ENCODE data around the gene POLR2L. TPM values are rescaled to one million over a fixed set of nuclear protein-coding genes. Genes with fewer than 3 reads are reported as not detected.
A peak's percentile ranks its signal among the peaks of the same experiment; 100 is the strongest.

Gene POLR2L
- total and polyA plus RNA-seq, 2 of the 13 experiments (the other 11 are each of a cell fraction or from before 2014, with no cell fraction given), result 104 to 114 TPM

GRCh38 chr11:819943-820649, 22.2 kb downstream of the POLR2L start (continued):
- no peak for TF ChIP-seq MYNN (CRISPR knock-in tag; IDR thresholded peaks at IDR 0.05; ENCODE audit: low read depth)
- TF ChIP-seq STAT5B (CRISPR knock-in tag; IDR thresholded peaks at IDR 0.05), result no peak
- TF ChIP-seq, protein P1, sequence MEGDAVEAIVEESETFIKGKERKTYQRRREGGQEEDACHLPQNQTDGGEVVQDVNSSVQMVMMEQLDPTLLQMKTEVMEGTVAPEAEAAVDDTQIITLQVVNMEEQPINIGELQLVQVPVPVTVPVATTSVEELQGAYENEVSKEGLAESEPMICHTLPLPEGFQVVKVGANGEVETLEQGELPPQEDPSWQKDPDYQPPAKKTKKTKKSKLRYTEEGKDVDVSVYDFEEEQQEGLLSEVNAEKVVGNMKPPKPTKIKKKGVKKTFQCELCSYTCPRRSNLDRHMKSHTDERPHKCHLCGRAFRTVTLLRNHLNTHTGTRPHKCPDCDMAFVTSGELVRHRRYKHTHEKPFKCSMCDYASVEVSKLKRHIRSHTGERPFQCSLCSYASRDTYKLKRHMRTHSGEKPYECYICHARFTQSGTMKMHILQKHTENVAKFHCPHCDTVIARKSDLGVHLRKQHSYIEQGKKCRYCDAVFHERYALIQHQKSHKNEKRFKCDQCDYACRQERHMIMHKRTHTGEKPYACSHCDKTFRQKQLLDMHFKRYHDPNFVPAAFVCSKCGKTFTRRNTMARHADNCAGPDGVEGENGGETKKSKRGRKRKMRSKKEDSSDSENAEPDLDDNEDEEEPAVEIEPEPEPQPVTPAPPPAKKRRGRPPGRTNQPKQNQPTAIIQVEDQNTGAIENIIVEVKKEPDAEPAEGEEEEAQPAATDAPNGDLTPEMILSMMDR (CRISPR knock-in tag; IDR thresholded peaks at IDR 0.05), result no peak
- no peak; the same call in 1 of the 2 replicates for TF ChIP-seq ZNF574 (CRISPR knock-in tag; IDR thresholded peaks at IDR 0.05)
- no peak for TF ChIP-seq SIN3B (IDR thresholded peaks at IDR 0.05; ENCODE audit: low read length)
- no peak for TF ChIP-seq ZSCAN30 (CRISPR knock-in tag; IDR thresholded peaks at IDR 0.05)
- TF ChIP-seq ZNF44 (CRISPR knock-in tag; IDR thresholded peaks at IDR 0.05), result no peak
- TF ChIP-seq ARID4A (CRISPR knock-in tag; IDR thresholded peaks at IDR 0.05; ENCODE audit: borderline replicate concordance), result no peak; the same call in none of the 2 replicates
- TF ChIP-seq AFF4 (CRISPR knock-in tag; IDR thresholded peaks at IDR 0.05), result no peak
- TF ChIP-seq ZNF543 (CRISPR knock-in tag; IDR thresholded peaks at IDR 0.05), result no peak
- no peak for TF ChIP-seq NR2F1 (CRISPR knock-in tag; IDR thresholded peaks at IDR 0.05)
- TF ChIP-seq, protein P2, sequence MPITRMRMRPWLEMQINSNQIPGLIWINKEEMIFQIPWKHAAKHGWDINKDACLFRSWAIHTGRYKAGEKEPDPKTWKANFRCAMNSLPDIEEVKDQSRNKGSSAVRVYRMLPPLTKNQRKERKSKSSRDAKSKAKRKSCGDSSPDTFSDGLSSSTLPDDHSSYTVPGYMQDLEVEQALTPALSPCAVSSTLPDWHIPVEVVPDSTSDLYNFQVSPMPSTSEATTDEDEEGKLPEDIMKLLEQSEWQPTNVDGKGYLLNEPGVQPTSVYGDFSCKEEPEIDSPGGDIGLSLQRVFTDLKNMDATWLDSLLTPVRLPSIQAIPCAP (CRISPR knock-in tag; IDR thresholded peaks at IDR 0.05; ENCODE audit: low read depth), result no peak
- peak; percentile 24 for TF ChIP-seq AGO1 (IDR thresholded peaks at IDR 0.05; ENCODE audit: low read depth, low read length, poor library complexity, severe bottlenecking)
- TF ChIP-seq NFE2 (CRISPR knock-in tag; IDR thresholded peaks at IDR 0.05), result no peak
- no peak for TF ChIP-seq BRCA1 (CRISPR knock-in tag; IDR thresholded peaks at IDR 0.05)
